ENCODE data around the gene DMTF1. TPM values are rescaled to one million over a fixed set of nuclear protein-coding genes. Genes with fewer than 3 reads are reported as not detected.

The DMTF1 gene
- total RNA-seq, result 10 to 100 TPM; 66.7 to 71.0 TPM
- polyA plus RNA-seq (ENCODE audit: insufficient read length in 6 of 6), result 100 to 1,000 TPM; 220 to 321 (median 264) TPM
- long read RNA-seq, donor 1, transcript DMTF1-229 (1 exons, 2,370 nt), result major isoform, 182 of 206 reads
- long read RNA-seq, donor 1, partial matches to known transcripts, result 12 of 206 reads
- long read RNA-seq, donor 1, other reads (novel, unspliced or antisense), result 0 of 206 reads
- long read RNA-seq, donor 2, transcript DMTF1-229 (1 exons, 2,370 nt), result major isoform, 156 of 171 reads
- long read RNA-seq, donor 2, partial matches to known transcripts, result 8 of 171 reads
- long read RNA-seq, donor 2, other reads (novel, unspliced or antisense), result 0 of 171 reads
- long read RNA-seq, donor 3, transcript DMTF1-229 (1 exons, 2,370 nt), result major isoform, 70 of 126 reads
- long read RNA-seq, donor 3, partial matches to known transcripts, result 53 of 126 reads
- long read RNA-seq, donor 3, other reads (novel, unspliced or antisense), result 0 of 126 reads
- long read RNA-seq, donor 4, partial matches to known transcripts, result 3 of 5 reads
- long read RNA-seq, donor 4, other reads (novel, unspliced or antisense), result 2 of 5 reads
- long read RNA-seq, donor 5, transcript DMTF1-229 (1 exons, 2,370 nt), result major isoform, 131 of 154 reads
- long read RNA-seq, donor 5, partial matches to known transcripts, result 16 of 154 reads
- long read RNA-seq, donor 5, other reads (novel, unspliced or antisense), result 0 of 154 reads
- long read RNA-seq, donor 6, transcript DMTF1-229 (1 exons, 2,370 nt), result major isoform, 90 of 162 reads
- long read RNA-seq, donor 6, partial matches to known transcripts, result 23 of 162 reads
- long read RNA-seq, donor 6, other reads (novel, unspliced or antisense), result 42 of 162 reads
- long read RNA-seq, donor 7, transcript DMTF1-229 (1 exons, 2,370 nt), result major isoform, 60 of 65 reads
- long read RNA-seq, donor 7, partial matches to known transcripts, result 0 of 65 reads
- long read RNA-seq, donor 7, other reads (novel, unspliced or antisense), result 0 of 65 reads
- long read RNA-seq, donor 8, transcript DMTF1-229 (1 exons, 2,370 nt), result major isoform, 85 of 91 reads
- long read RNA-seq, donor 8, partial matches to known transcripts, result 0 of 91 reads
- long read RNA-seq, donor 8, other reads (novel, unspliced or antisense), result 0 of 91 reads
- long read RNA-seq, donor 9, transcript DMTF1-229 (1 exons, 2,370 nt), result major isoform, 7 of 7 reads
- long read RNA-seq, donor 9, partial matches to known transcripts, result 0 of 7 reads
- long read RNA-seq, donor 9, other reads (novel, unspliced or antisense), result 0 of 7 reads
- long read RNA-seq, donor 10, partial matches to known transcripts, result 1 of 1 reads
- long read RNA-seq, donor 10, other reads (novel, unspliced or antisense), result 0 of 1 reads
- long read RNA-seq, donor 11, transcript DMTF1-229 (1 exons, 2,370 nt), result major isoform, 87 of 91 reads
- long read RNA-seq, donor 11, partial matches to known transcripts, result 0 of 91 reads
- long read RNA-seq, donor 11, other reads (novel, unspliced or antisense), result 0 of 91 reads
- long read RNA-seq, donor 12, transcript DMTF1-229 (1 exons, 2,370 nt), result major isoform, 97 of 121 reads
- long read RNA-seq, donor 12, partial matches to known transcripts, result 16 of 121 reads
- long read RNA-seq, donor 12, other reads (novel, unspliced or antisense), result 0 of 121 reads

- no peaks in the 10 kb centered on the region for H3K36me3 ChIP-seq
- intact Hi-C loops (cut with DNase I), result loop anchor here in 1 of 2 donors (5.0 kb wide), 1 partner anchor 225 kb away; no protein-coding TSS in a partner anchor
These were observed at the start of gene DMTF1 for GRCh38 chr7:87152112-87152896. Gene DMTF1 (plus strand): TSS chr7:87152453. CDS start chr7:87164942, 12,489 bp downstream.

GRCh38 chr7:87105401-87105800 lies 46.9 kb upstream of the DMTF1 start:
- no peak for ATAC-seq
- H3K36me3 ChIP-seq, result no peaks in the 10 kb centered on the region
- intact Hi-C loops (cut with DNase I), result no loop called here
- no peak for DNase-seq
- H3K27me3 ChIP-seq, result no peaks in the 10 kb centered on the region
- H3K9me3 ChIP-seq, result no peaks in the 10 kb centered on the region
- no peak overlapping the region for H3K4me3 ChIP-seq
- no peak overlapping the region for H3K27ac ChIP-seq
- no peak for TF ChIP-seq CTCF (IDR thresholded peaks at IDR 0.05)
- H3K4me1 ChIP-seq, result no peaks in the 10 kb centered on the region

More at GRCh38 chr7:87152112-87152896, at the start of gene DMTF1:
- Histone ChIP-seq H3K27me3 (no peaks in the 10 kb centered on the region), H3K4me1 (peaks cover 29 to 45% of the 10 kb centered on the region in 2 donors), H3K27ac (peak within 1 kb of the TSS; percentile 98 to 99), H3K9me3 (no peaks in the 10 kb centered on the region), H3K4me3 (peak within 1 kb of the TSS; percentile 57 to 60)
- DNase-seq, result peak; percentile 93 to 99 (median 96)
- ATAC-seq, result peak; percentile 94
- peak in 1 of 2 donors; percentile 22 for TF ChIP-seq CTCF (IDR thresholded peaks at IDR 0.05)

- no peaks in the 10 kb centered on the region for H3K4me1 ChIP-seq
- no peak for TF ChIP-seq CTCF (IDR thresholded peaks at IDR 0.05)
- intact Hi-C loops (cut with DNase I), result no loop called here
These were observed 45.2 kb upstream of the DMTF1 start for GRCh38 chr7:87106974-87107612.

More at GRCh38 chr7:87106974-87107612, 45.2 kb upstream of the DMTF1 start:
- ATAC-seq (no peak), DNase-seq (no peak)
- Histone ChIP-seq H3K36me3 (no peaks in the 10 kb centered on the region), H3K9me3 (no peaks in the 10 kb centered on the region), H3K4me3 (no peak overlapping the region), H3K27me3 (no peaks in the 10 kb centered on the region), H3K27ac (no peak overlapping the region)
